BLaER1 (cell line): ENCODE measurements around the gene DPH5.
"Not testable (repeated sequence)": the region's sequence is repeated elsewhere in the genome, so short reads cannot be mapped to it uniquely, and the experiment has no call there.

ENCODE experiments used
- H3K27ac ChIP-seq: shearing (Covaris generic); formaldehyde crosslinking; 2 replicates; pipeline ENCODE4 v1.8.1; 2022
- H3K27me3 ChIP-seq: shearing (Covaris generic); formaldehyde crosslinking; 2 replicates; pipeline ENCODE4 v1.8.1; 2022
- H3K36me3 ChIP-seq: shearing (Covaris generic); formaldehyde crosslinking; 2 replicates; pipeline ENCODE4 v1.8.1; 2022
- H3K4me1 ChIP-seq: shearing (Covaris generic); formaldehyde crosslinking; 2 replicates; pipeline ENCODE4 v1.8.1; 2022
- H3K4me2 ChIP-seq: shearing (Covaris generic); formaldehyde crosslinking; 2 replicates; pipeline ENCODE4 v1.8.1; 2022
- H3K4me3 ChIP-seq: shearing (Covaris generic); formaldehyde crosslinking; 2 replicates; pipeline ENCODE4 v1.8.1; 2022
- H3K9ac ChIP-seq: shearing (Covaris generic); formaldehyde crosslinking; 2 replicates; pipeline ENCODE4 v1.8.1; 2022
- H3K9me3 ChIP-seq: shearing (Covaris generic); formaldehyde crosslinking; 2 replicates; pipeline ENCODE4 v1.8.1; 2022
- H4K20me1 ChIP-seq: shearing (Covaris generic); formaldehyde crosslinking; 2 replicates; pipeline ENCODE4 v1.8.1; 2022
- Cebpa-rat ChIP-seq: shearing (Covaris generic); IDR thresholded peaks from 2 replicates; pipeline ENCODE4 v1.8.1; 2022

Gene DPH5

GRCh38 chr1:101037316-101037715 is 11.7 kb upstream of the DPH5 start:
- no peak overlapping the region for H3K27ac ChIP-seq
- peaks cover 57% of the 10 kb centered on the region for H3K9me3 ChIP-seq
- peaks cover 60% of the 10 kb centered on the region for H3K36me3 ChIP-seq
- no peaks in the 10 kb centered on the region for H3K4me1 ChIP-seq
- no peak overlapping the region for H3K9ac ChIP-seq
- H3K27me3 ChIP-seq: no peaks in the 10 kb centered on the region
- H4K20me1 ChIP-seq: no peaks in the 10 kb centered on the region
- H3K4me3 ChIP-seq: no peak overlapping the region
- TF ChIP-seq Cebpa-rat: no peak
- H3K4me2 ChIP-seq: no peak overlapping the region

- Histone ChIP-seq H3K4me2 (no peak overlapping the region), H3K4me1 (peaks cover 9% of the 10 kb centered on the region; the same call in 1 of the 2 replicates), H3K9me3 (peaks cover 27% of the 10 kb centered on the region), H4K20me1 (no peaks in the 10 kb centered on the region), H3K9ac (no peak overlapping the region), H3K4me3 (no peak overlapping the region), H3K27me3 (no peaks in the 10 kb centered on the region), H3K27ac (no peak overlapping the region), H3K36me3 (peaks cover 29% of the 10 kb centered on the region)
- TF ChIP-seq Cebpa-rat: no peak
Observed at GRCh38 chr1:101033017-101033416, 7.4 kb upstream of the DPH5 start.

- Histone ChIP-seq H3K36me3 (peaks cover 20% of the 10 kb centered on the region), H3K4me1 (peaks cover 14% of the 10 kb centered on the region; the same call in 1 of the 2 replicates), H3K9me3 (peaks cover 19% of the 10 kb centered on the region; the same call in 1 of the 2 replicates)
- not testable (repeated sequence) for H4K20me1 ChIP-seq, H3K27me3 ChIP-seq, H3K27ac ChIP-seq, H3K4me2 ChIP-seq, H3K4me3 ChIP-seq, H3K9ac ChIP-seq
Observed at GRCh38 chr1:101032129-101032528, 6.5 kb upstream of the DPH5 start.

- Histone ChIP-seq H3K9me3 (peaks cover 19% of the 10 kb centered on the region; the same call in 1 of the 2 replicates), H3K27me3 (no peaks in the 10 kb centered on the region), H3K4me1 (peaks cover 20% of the 10 kb centered on the region)
Observed at GRCh38 chr1:101030881-101031280, 5.3 kb upstream of the DPH5 start.

GRCh38 chr1:101029184-101029583 is 3.6 kb upstream of the DPH5 start:
- H3K4me2 ChIP-seq: no peak overlapping the region; the same call in 1 of the 2 replicates
- no peak overlapping the region for H3K4me3 ChIP-seq
- H3K4me1 ChIP-seq: peaks cover 28% of the 10 kb centered on the region
- no peak overlapping the region for H3K9ac ChIP-seq
- H3K36me3 ChIP-seq: peaks cover 19% of the 10 kb centered on the region
- H3K27ac ChIP-seq: no peak overlapping the region
- no peaks in the 10 kb centered on the region for H3K27me3 ChIP-seq
- TF ChIP-seq Cebpa-rat: no peak
- H3K9me3 ChIP-seq: peaks cover 19% of the 10 kb centered on the region; the same call in 1 of the 2 replicates
- no peaks in the 10 kb centered on the region for H4K20me1 ChIP-seq

More at GRCh38 chr1:101030881-101031280, 5.3 kb upstream of the DPH5 start:
- Histone ChIP-seq H3K4me3 (no peak overlapping the region), H3K9ac (no peak overlapping the region), H3K27ac (no peak overlapping the region), H3K36me3 (peaks cover 19% of the 10 kb centered on the region), H4K20me1 (no peaks in the 10 kb centered on the region), H3K4me2 (no peak overlapping the region)
- no peak for TF ChIP-seq Cebpa-rat

GRCh38 chr1:101028466-101028865 is 2.9 kb upstream of the DPH5 start:
- H3K36me3 ChIP-seq: peaks cover 19% of the 10 kb centered on the region
- peaks cover 19% of the 10 kb centered on the region; the same call in 1 of the 2 replicates for H3K9me3 ChIP-seq
- no peaks in the 10 kb centered on the region for H3K27me3 ChIP-seq
- no peak for TF ChIP-seq Cebpa-rat
- H3K4me3 ChIP-seq: no peak overlapping the region
- no peak overlapping the region for H3K9ac ChIP-seq
- no peaks in the 10 kb centered on the region for H4K20me1 ChIP-seq
- peak overlapping the region; percentile 36 for H3K4me2 ChIP-seq
- H3K4me1 ChIP-seq: peaks cover 32% of the 10 kb centered on the region
- no peak overlapping the region for H3K27ac ChIP-seq

GRCh38 chr1:101027194-101027772 is 1.7 kb upstream of the DPH5 start:
- Histone ChIP-seq H3K9me3 (peaks cover 11% of the 10 kb centered on the region; the same call in 1 of the 2 replicates), H4K20me1 (no peaks in the 10 kb centered on the region), H3K36me3 (peaks cover 19% of the 10 kb centered on the region), H3K4me1 (peaks cover 32% of the 10 kb centered on the region), H3K27ac (no peak overlapping the region), H3K4me2 (peak overlapping the region; percentile 79), H3K9ac (no peak overlapping the region), H3K27me3 (no peaks in the 10 kb centered on the region), H3K4me3 (no peak overlapping the region)
- TF ChIP-seq Cebpa-rat: no peak

- Histone ChIP-seq H4K20me1 (no peaks in the 10 kb centered on the region), H3K4me3 (peak overlapping the region; percentile 80), H3K27me3 (no peaks in the 10 kb centered on the region), H3K9ac (peak overlapping the region; percentile 87), H3K4me1 (peaks cover 32% of the 10 kb centered on the region), H3K4me2 (peak overlapping the region; percentile 79), H3K36me3 (peaks cover 20% of the 10 kb centered on the region), H3K27ac (peak overlapping the region; percentile 85), H3K9me3 (peaks cover 6% of the 10 kb centered on the region; the same call in 1 of the 2 replicates)
- no peak for TF ChIP-seq Cebpa-rat
Observed at GRCh38 chr1:101026430-101026788, 825 bp upstream of the DPH5 start.

- H3K27me3 ChIP-seq: no peaks in the 10 kb centered on the region
- peak overlapping the region; percentile 87 for H3K9ac ChIP-seq
- H4K20me1 ChIP-seq: no peaks in the 10 kb centered on the region
- H3K4me3 ChIP-seq: peak overlapping the region; percentile 80
- peak overlapping the region; percentile 79 for H3K4me2 ChIP-seq
- TF ChIP-seq Cebpa-rat: no peak
- peaks cover 25% of the 10 kb centered on the region for H3K36me3 ChIP-seq
- H3K9me3 ChIP-seq: no peaks in the 10 kb centered on the region
- peaks cover 32% of the 10 kb centered on the region for H3K4me1 ChIP-seq
- H3K27ac ChIP-seq: peak overlapping the region; percentile 85
Observed at GRCh38 chr1:101025283-101025656, 314 bp downstream of the DPH5 start.

- Histone ChIP-seq H3K9ac (no peak overlapping the region), H3K36me3 (peaks cover 47% of the 10 kb centered on the region), H3K4me3 (no peak overlapping the region), H4K20me1 (no peaks in the 10 kb centered on the region), H3K4me1 (peaks cover 18% of the 10 kb centered on the region), H3K27me3 (no peaks in the 10 kb centered on the region), H3K27ac (no peak overlapping the region), H3K9me3 (no peaks in the 10 kb centered on the region), H3K4me2 (no peak overlapping the region)
- no peak for TF ChIP-seq Cebpa-rat
Observed at GRCh38 chr1:101022294-101022693, 3.3 kb downstream of the DPH5 start.
